GM12872 (cell line): ENCODE data around the gene GGNBP2.

Experiments
- CTCF ChIP-seq: IDR thresholded peaks from 3 replicates; pipeline ENCODE4 v1.5.1; 2011; ENCODE audit warnings: low read depth, mild to moderate bottlenecking, low read length, moderate library complexity; ENCODE audit not compliant: insufficient read depth

GGNBP2 gene

GRCh38 chr17:36524428-36524876, 20.3 kb upstream of the GGNBP2 start:
- TF ChIP-seq CTCF = no peak

- TF ChIP-seq CTCF = no peak
These were observed 19.6 kb upstream of the GGNBP2 start for GRCh38 chr17:36525113-36525512.

- TF ChIP-seq CTCF = no peak
These were observed 18.8 kb upstream of the GGNBP2 start for GRCh38 chr17:36525888-36526287.

GRCh38 chr17:36527621-36528250, 17.0 kb upstream of the GGNBP2 start:
- no peak for TF ChIP-seq CTCF

GRCh38 chr17:36529121-36529520, 15.6 kb upstream of the GGNBP2 start:
- no peak for TF ChIP-seq CTCF

GRCh38 chr17:36532435-36532975, 12.2 kb upstream of the GGNBP2 start:
- no peak for TF ChIP-seq CTCF

GRCh38 chr17:36533935-36534839, 10.5 kb upstream of the GGNBP2 start:
- peak; percentile 80 for TF ChIP-seq CTCF
